ENCODE results near the gene MYT1.

- no peak for TF ChIP-seq CTCF (IDR thresholded peaks at IDR 0.05; ENCODE audit: low read depth, low read length, missing input control)
- TF ChIP-seq SP1 (IDR thresholded peaks at IDR 0.05), result no peak
- TF ChIP-seq TAF1 (conservative IDR thresholded peaks at IDR 0.05), result no peak
- TF ChIP-seq YY1 (IDR thresholded peaks at IDR 0.05), result no peak
- TF ChIP-seq, protein P1, sequence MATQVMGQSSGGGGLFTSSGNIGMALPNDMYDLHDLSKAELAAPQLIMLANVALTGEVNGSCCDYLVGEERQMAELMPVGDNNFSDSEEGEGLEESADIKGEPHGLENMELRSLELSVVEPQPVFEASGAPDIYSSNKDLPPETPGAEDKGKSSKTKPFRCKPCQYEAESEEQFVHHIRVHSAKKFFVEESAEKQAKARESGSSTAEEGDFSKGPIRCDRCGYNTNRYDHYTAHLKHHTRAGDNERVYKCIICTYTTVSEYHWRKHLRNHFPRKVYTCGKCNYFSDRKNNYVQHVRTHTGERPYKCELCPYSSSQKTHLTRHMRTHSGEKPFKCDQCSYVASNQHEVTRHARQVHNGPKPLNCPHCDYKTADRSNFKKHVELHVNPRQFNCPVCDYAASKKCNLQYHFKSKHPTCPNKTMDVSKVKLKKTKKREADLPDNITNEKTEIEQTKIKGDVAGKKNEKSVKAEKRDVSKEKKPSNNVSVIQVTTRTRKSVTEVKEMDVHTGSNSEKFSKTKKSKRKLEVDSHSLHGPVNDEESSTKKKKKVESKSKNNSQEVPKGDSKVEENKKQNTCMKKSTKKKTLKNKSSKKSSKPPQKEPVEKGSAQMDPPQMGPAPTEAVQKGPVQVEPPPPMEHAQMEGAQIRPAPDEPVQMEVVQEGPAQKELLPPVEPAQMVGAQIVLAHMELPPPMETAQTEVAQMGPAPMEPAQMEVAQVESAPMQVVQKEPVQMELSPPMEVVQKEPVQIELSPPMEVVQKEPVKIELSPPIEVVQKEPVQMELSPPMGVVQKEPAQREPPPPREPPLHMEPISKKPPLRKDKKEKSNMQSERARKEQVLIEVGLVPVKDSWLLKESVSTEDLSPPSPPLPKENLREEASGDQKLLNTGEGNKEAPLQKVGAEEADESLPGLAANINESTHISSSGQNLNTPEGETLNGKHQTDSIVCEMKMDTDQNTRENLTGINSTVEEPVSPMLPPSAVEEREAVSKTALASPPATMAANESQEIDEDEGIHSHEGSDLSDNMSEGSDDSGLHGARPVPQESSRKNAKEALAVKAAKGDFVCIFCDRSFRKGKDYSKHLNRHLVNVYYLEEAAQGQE (IDR thresholded peaks at IDR 0.05), result no peak
- no peak for TF ChIP-seq EGR1 (IDR thresholded peaks at IDR 0.05; ENCODE audit: low read depth in 2 of 2)
- no peak for TF ChIP-seq GABPA (IDR thresholded peaks at IDR 0.05 in 1 of 2, conservative IDR thresholded peaks at IDR 0.05 in 1 of 2)
- no peak for TF ChIP-seq RAD21 (IDR thresholded peaks at IDR 0.05)
- no peak for TF ChIP-seq ATF3 (IDR thresholded peaks at IDR 0.05)
- no peak for TF ChIP-seq FOXA2 (IDR thresholded peaks at IDR 0.05)
- TF ChIP-seq RXRA (IDR thresholded peaks at IDR 0.05), result no peak
- TF ChIP-seq MAX (IDR thresholded peaks at IDR 0.05), result no peak
- no peak for TF ChIP-seq HNF4G (IDR thresholded peaks at IDR 0.05)
Observed at GRCh38 chr20:64142590-64142989, 21.7 kb upstream of the MYT1 start.
